A673 (cell line): Measurements from ENCODE around the gene UBASH3B.

Source experiments
- EZH2 ChIP-seq: fragments of 200-600 bp; sonication (generic); IDR thresholded peaks from 2 replicates; pipeline ENCODE4 v1.6.1; 2017; ENCODE audit warnings: borderline replicate concordance, low read depth, mild to moderate bottlenecking, mixed read lengths, antibody characterized with exemption, low read length; ENCODE audit not compliant: poor library complexity, severe bottlenecking
- TF ChIP-seq, protein P1 (sequence below): fragments of 300-800, 200-600 bp; sonication (generic); conservative IDR thresholded peaks from 2 replicates; pipeline ENCODE4 v1.5.1; 2017; ENCODE audit warnings: low read depth, mild to moderate bottlenecking, antibody characterized with exemption, low read length, moderate library complexity, mixed read lengths

DNA sequence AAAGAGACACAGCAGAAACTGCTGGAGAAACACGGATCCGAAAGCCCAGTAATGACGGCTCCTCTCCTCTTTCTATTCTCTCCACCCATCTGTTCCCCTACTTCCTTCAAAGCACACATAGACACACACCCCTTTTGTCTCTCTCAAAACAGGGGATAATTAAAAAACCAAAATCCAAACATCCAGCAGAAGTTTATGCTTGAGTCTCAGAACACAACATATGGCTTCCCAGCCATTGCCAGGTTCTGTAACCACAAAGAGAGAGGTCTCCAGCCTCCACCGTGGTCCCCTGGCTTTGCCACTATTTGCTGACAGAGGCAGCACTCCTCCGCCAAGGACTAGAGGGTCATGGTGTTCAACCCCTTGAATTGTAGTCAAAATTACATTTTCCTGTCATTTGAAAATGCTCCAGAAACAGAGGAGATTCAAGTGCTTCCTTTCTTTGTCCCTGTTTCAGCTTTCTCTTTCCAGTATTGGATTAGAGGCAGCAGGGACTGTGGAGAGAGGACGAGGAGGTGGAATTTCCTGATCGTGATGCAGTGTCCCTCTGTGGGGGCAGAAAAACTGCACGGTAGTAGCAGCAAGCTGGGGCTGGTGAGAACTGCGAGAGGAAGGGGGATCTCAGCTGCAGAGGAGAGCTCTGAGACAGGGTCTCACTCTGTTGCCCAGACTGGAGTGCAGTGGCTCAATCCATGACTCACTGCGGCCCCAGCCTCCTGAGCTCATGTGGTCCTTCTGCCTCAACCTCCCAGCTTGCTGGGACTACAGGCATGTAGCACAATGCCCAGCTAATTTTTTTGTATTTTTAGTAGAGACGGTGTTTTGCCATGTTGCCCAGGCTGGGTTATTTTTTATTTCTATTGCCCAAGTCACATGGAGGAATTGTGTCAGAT is 60.3 kb downstream of the UBASH3B start:
- no peak for TF ChIP-seq EZH2
- TF ChIP-seq, protein P1, sequence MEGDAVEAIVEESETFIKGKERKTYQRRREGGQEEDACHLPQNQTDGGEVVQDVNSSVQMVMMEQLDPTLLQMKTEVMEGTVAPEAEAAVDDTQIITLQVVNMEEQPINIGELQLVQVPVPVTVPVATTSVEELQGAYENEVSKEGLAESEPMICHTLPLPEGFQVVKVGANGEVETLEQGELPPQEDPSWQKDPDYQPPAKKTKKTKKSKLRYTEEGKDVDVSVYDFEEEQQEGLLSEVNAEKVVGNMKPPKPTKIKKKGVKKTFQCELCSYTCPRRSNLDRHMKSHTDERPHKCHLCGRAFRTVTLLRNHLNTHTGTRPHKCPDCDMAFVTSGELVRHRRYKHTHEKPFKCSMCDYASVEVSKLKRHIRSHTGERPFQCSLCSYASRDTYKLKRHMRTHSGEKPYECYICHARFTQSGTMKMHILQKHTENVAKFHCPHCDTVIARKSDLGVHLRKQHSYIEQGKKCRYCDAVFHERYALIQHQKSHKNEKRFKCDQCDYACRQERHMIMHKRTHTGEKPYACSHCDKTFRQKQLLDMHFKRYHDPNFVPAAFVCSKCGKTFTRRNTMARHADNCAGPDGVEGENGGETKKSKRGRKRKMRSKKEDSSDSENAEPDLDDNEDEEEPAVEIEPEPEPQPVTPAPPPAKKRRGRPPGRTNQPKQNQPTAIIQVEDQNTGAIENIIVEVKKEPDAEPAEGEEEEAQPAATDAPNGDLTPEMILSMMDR, result no peak
